Iris pigment epithelial cell (primary cell): Measurements from ENCODE around the gene FRZB.

ENCODE experiments used
- DNase-seq: peaks from one replicate; pipeline ENCODE4 v3.0.0-alpha.2; 2011; ENCODE audit warnings: low read depth

The FRZB gene

DNA sequence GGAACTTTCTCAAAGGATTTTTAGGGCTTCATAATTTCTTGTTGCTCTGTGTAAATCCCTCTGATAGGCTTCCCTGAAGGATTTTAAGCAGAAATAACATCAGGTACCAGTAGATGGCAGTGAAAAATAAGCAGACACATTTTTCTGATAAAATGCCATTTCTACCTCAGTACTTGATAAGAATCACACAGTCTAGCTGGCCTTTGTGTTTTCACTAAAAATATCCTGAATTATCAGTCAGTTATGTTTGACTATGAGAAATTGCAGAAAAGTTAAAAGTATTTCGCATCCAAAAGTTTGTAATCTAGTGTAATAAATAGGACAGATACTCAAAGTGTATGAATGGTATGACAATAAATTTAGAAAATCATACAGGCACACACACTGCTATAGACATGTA lies 81.7 kb downstream of the FRZB start:
- DNase-seq, result peak; percentile 60

DNA sequence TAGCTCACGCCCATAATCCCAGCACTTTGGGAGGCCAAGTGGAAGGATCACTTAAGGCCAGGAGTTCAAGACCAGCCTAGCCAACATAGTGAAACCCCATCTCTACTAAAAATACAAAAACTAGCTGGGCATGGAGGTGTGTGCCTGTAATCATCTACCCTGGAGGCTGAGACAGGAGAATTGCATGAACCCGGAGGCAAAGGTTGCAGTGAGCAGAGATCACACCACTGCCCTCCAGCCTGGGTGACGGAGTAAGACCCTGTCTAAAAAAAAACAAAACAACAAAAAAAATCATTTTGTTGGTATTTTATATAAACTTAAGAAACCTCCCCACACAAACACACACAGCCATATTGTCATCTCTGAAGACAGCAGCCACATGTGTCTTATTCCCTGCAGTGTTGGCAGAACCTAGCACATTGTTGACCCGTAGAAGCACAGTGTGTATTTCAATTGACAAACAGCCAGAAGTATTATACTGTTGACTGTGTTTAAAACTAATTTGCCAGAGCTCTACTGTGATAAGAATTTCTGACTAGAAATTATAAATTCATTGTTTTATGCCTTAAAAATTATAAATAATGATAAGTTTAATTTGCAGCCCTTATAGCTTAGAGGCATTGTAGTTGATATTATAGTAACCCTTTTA lies 82.3 kb downstream of the FRZB start:
- DNase-seq, result no peak
